Measurements from ENCODE around the gene ART1. TPM values are rescaled to one million over a fixed set of nuclear protein-coding genes. Genes with fewer than 3 reads are reported as not detected.

The ART1 gene
- total RNA-seq, 4 donors from 2014 or later, result not detected

- TF ChIP-seq POLR2A (IDR thresholded peaks at IDR 0.05) (no peak), CTCF (IDR thresholded peaks at IDR 0.05) (no peak)
- intact Hi-C loops (cut with DNase I), result no loop called here
- Histone ChIP-seq H3K27ac (no peak overlapping the region), H3K36me3 (no peaks in the 10 kb centered on the region), H3K4me3 (replicated peaks in 1 of 3) (no peak overlapping the region), H3K9me3 (no peaks in the 10 kb centered on the region), H3K4me1 (no peaks in the 10 kb centered on the region), H3K27me3 (no peaks in the 10 kb centered on the region)
- DNase-seq, result peak in 1 of 2 donors; percentile 18
- WGBS, 2 donors, result 96 to 97% methylated on average over 5 of the region's 5 CpGs
Observed at GRCh38 chr11:3632070-3632660, 12.8 kb upstream of the ART1 start.

- DNase-seq, result no peak
- H3K36me3 ChIP-seq, result no peaks in the 10 kb centered on the region
- H3K27ac ChIP-seq, result no peak overlapping the region
- 94 to 96% methylated on average over 14 to 15 of the region's 15 CpGs for WGBS, 2 donors
- no peak overlapping the region for H3K4me3 ChIP-seq (replicated peaks in 1 of 3)
- no peaks in the 10 kb centered on the region for H3K4me1 ChIP-seq
- intact Hi-C loops (cut with DNase I), result no loop called here
- H3K27me3 ChIP-seq, result no peaks in the 10 kb centered on the region
- no peaks in the 10 kb centered on the region for H3K9me3 ChIP-seq
- TF ChIP-seq POLR2A (IDR thresholded peaks at IDR 0.05), result no peak
- no peak for TF ChIP-seq CTCF (IDR thresholded peaks at IDR 0.05)
Observed at GRCh38 chr11:3635641-3636375, 9.1 kb upstream of the ART1 start.

GRCh38 chr11:3637201-3637600 is 7.7 kb upstream of the ART1 start:
- DNase-seq, result no peak
- 80 to 82% methylated on average over 10 to 13 of the region's 13 CpGs for WGBS, 2 donors
- Histone ChIP-seq H3K27me3 (no peaks in the 10 kb centered on the region), H3K4me1 (peaks cover 0 to 2% of the 10 kb centered on the region in 2 donors), H3K36me3 (no peaks in the 10 kb centered on the region), H3K9me3 (no peaks in the 10 kb centered on the region), H3K27ac (no peak overlapping the region), H3K4me3 (replicated peaks in 1 of 3) (no peak overlapping the region)
- TF ChIP-seq POLR2A (IDR thresholded peaks at IDR 0.05) (no peak), CTCF (IDR thresholded peaks at IDR 0.05) (no peak)
- intact Hi-C loops (cut with DNase I), result no loop called here

- DNase-seq, result no peak
- H3K4me1 ChIP-seq, result peaks cover 12 to 13% of the 10 kb centered on the region in 2 donors
- no peaks in the 10 kb centered on the region for H3K9me3 ChIP-seq
- H3K36me3 ChIP-seq, result no peaks in the 10 kb centered on the region
- TF ChIP-seq POLR2A (IDR thresholded peaks at IDR 0.05) (no peak), CTCF (IDR thresholded peaks at IDR 0.05) (no peak)
- H3K27ac ChIP-seq, result no peak overlapping the region
- H3K4me3 ChIP-seq (replicated peaks in 1 of 3), result no peak overlapping the region
- no peaks in the 10 kb centered on the region for H3K27me3 ChIP-seq
- intact Hi-C loops (cut with DNase I), result no loop called here
- WGBS, 2 donors, result 92 to 96% methylated on average over 5 of the region's 5 CpGs
Observed at GRCh38 chr11:3638513-3638912, 6.4 kb upstream of the ART1 start.

- Histone ChIP-seq H3K9me3 (no peaks in the 10 kb centered on the region), H3K4me1 (peaks cover 13% of the 10 kb centered on the region in 2 donors), H3K36me3 (no peaks in the 10 kb centered on the region), H3K27ac (no peak overlapping the region), H3K27me3 (no peaks in the 10 kb centered on the region), H3K4me3 (replicated peaks in 1 of 3) (no peak overlapping the region)
- 92 to 96% methylated on average over 4 to 10 of the region's 14 CpGs for WGBS, 2 donors
- no peak for TF ChIP-seq POLR2A (IDR thresholded peaks at IDR 0.05)
- TF ChIP-seq CTCF (IDR thresholded peaks at IDR 0.05), result no peak
- no peak for DNase-seq
- intact Hi-C loops (cut with DNase I), result no loop called here
Observed at GRCh38 chr11:3639841-3640240, 5.1 kb upstream of the ART1 start.
